Colonic mucosa (tissue), 4 donors: ENCODE data around the gene PTPN18. TPM values are rescaled to one million over a fixed set of nuclear protein-coding genes. Genes with fewer than 3 reads are reported as not detected.

Experiments used
- DNase-seq: peaks from one replicate; pipeline ENCODE4 v3.0.0-alpha.2; 2020
- H3K27ac ChIP-seq: fragments of 200-600 bp; one replicate; pipeline ENCODE4 v1.8.0; 2021
- H3K27me3 ChIP-seq: fragments of 200-600 bp; one replicate; pipeline ENCODE4 v1.8.0; 2021
- H3K36me3 ChIP-seq: fragments of 200-600 bp; one replicate; pipeline ENCODE4 v1.8.0; 2021
- H3K4me1 ChIP-seq: fragments of 200-600 bp; one replicate; pipeline ENCODE4 v1.8.0; 2021; ENCODE audit warnings: mild to moderate bottlenecking
- H3K4me3 ChIP-seq: fragments of 200-600 bp; one replicate; pipeline ENCODE4 v1.8.0; 2021
- H3K9ac ChIP-seq, 2 donors: one replicate each; pipeline ENCODE4 v1.7.0; 2013; ENCODE audit warnings: control low read depth in 2 of 2, low read depth in 2 of 2, low read length in 2 of 2
- H3K9me3 ChIP-seq: fragments of 200-600 bp; one replicate; pipeline ENCODE4 v1.8.0; 2021
- CTCF ChIP-seq: fragments of 200-600 bp; IDR thresholded peaks from one replicate; pipeline ENCODE4 v1.8.0; 2022; ENCODE audit warnings: antibody characterized with exemption, mild to moderate bottlenecking
- intact Hi-C: fragments of 100-400 bp; cut with DNase I; formaldehyde crosslinking; loops from one replicate; pipeline ENCODE4 v1.14.1; 2022
- total RNA-seq, 2 donors: library from RNA; stranded (reverse); fragmentation: NEBNext Ultra II Directional in 1 of 2; extraction: Animal tissue kit (Norgen Biotek cat#: 25700) in 1 of 2; gene quantifications; one replicate each; pipeline ENCODE4 v1.2.1, GENCODE V29; 2021
- donor health status: healthy.
- donor health status: DM: no; HTN: no; CAD: no.
- donor health status: DM: no; HTN: no; CAD: no.

The PTPN18 gene
- total RNA-seq, 2 donors from 2014 or later: 85.0 to 160 TPM

GRCh38 chr2:130336877-130337734, 18.8 kb upstream of the PTPN18 start:
- Histone ChIP-seq H3K27me3 (no peaks in the 10 kb centered on the region), H3K27ac (peak overlapping the region; percentile 62), H3K4me3 (peak overlapping the region; percentile 29), H3K4me1 (no peaks in the 10 kb centered on the region), H3K36me3 (no peaks in the 10 kb centered on the region), H3K9me3 (no peaks in the 10 kb centered on the region), H3K9ac (peak overlapping the region in 1 of 2 donors; percentile 41)
- no peak for TF ChIP-seq CTCF
- intact Hi-C loops: loop anchor here (5.0 kb wide), 1 partner anchor 155 kb away; the partner anchor contains the start of genes MZT2B and SMPD4
- peak; percentile 88 for DNase-seq

GRCh38 chr2:130337735-130338325, 18.0 kb upstream of the PTPN18 start:
- H3K27me3 ChIP-seq: no peaks in the 10 kb centered on the region
- peak overlapping the region in 1 of 2 donors; percentile 41 for H3K9ac ChIP-seq
- H3K27ac ChIP-seq: peak overlapping the region; percentile 62
- peak; percentile 12 for DNase-seq
- H3K36me3 ChIP-seq: no peaks in the 10 kb centered on the region
- H3K9me3 ChIP-seq: no peaks in the 10 kb centered on the region
- H3K4me3 ChIP-seq: peak overlapping the region; percentile 29
- intact Hi-C loops: loop anchor here (5.0 kb wide), 1 partner anchor 156 kb away; the partner anchor contains the start of genes MZT2B and SMPD4
- TF ChIP-seq CTCF: no peak
- H3K4me1 ChIP-seq: no peaks in the 10 kb centered on the region

- H3K27ac ChIP-seq: no peak overlapping the region
- no peak overlapping the region for H3K4me3 ChIP-seq
- H3K9ac ChIP-seq: no peak overlapping the region
- intact Hi-C loops: loop anchor here (5.0 kb wide), 1 partner anchor 157 kb away; the partner anchor contains the start of genes MZT2B and SMPD4
- no peaks in the 10 kb centered on the region for H3K9me3 ChIP-seq
- DNase-seq: peak; percentile 15
- no peak for TF ChIP-seq CTCF
- H3K4me1 ChIP-seq: peaks cover 4% of the 10 kb centered on the region
- no peaks in the 10 kb centered on the region for H3K36me3 ChIP-seq
- H3K27me3 ChIP-seq: no peaks in the 10 kb centered on the region
Measured at GRCh38 chr2:130338793-130339345, 17.0 kb upstream of the PTPN18 start.

GRCh38 chr2:130339885-130340745, 15.7 kb upstream of the PTPN18 start:
- H3K27ac ChIP-seq: no peak overlapping the region
- no peak overlapping the region for H3K9ac ChIP-seq
- H3K36me3 ChIP-seq: peaks cover 7% of the 10 kb centered on the region
- H3K27me3 ChIP-seq: no peaks in the 10 kb centered on the region
- intact Hi-C loops: loop anchor here (5.0 kb wide), 1 partner anchor 158 kb away; the partner anchor contains the start of genes MZT2B and SMPD4
- H3K9me3 ChIP-seq: no peaks in the 10 kb centered on the region
- H3K4me1 ChIP-seq: peaks cover 6% of the 10 kb centered on the region
- DNase-seq: no peak
- no peak overlapping the region for H3K4me3 ChIP-seq
- TF ChIP-seq CTCF: no peak
